Daoy (cell line): ENCODE measurements around the gene ULK3. TPM values are rescaled to one million over a fixed set of nuclear protein-coding genes. Genes with fewer than 3 reads are reported as not detected.

Experiments used
- total RNA-seq: library from RNA; depleted of rRNA; stranded (reverse); fragments of >200 nt; shearing (Covaris generic); gene quantifications from 2 replicates; pipeline ENCODE4 v1.2.3, GENCODE V29; 2014; rRNA removed

The ULK3 gene
- total RNA-seq, 1 experiment from 2014 or later, result 24.3 TPM

Other genes starting within 250 kb of the ULK3 start
- 55.2 and 57.4 TPM in 2 replicates for gene CLK3, start 227.3 kb downstream of the ULK3 start, total RNA-seq
- gene EDC3, start 147.1 kb downstream of the ULK3 start, total RNA-seq, result 4.0 and 5.3 TPM in 2 replicates
- gene CYP1A1, start 117.6 kb downstream of the ULK3 start, total RNA-seq, result 0.92 and 3.8 TPM in 2 replicates
- not detected in 2 replicates for gene CYP1A2, start 94.3 kb downstream of the ULK3 start, total RNA-seq
- 26.9 and 31.4 TPM in 2 replicates for gene CSK, start 61.1 kb downstream of the ULK3 start, total RNA-seq
- gene LMAN1L, start 30.3 kb downstream of the ULK3 start, total RNA-seq, result not detected in 2 replicates
- gene CPLX3, start 16.5 kb downstream of the ULK3 start, total RNA-seq, result not detected in 2 replicates
- 15.9 and 16.8 TPM in 2 replicates for gene SCAMP2, start 30.2 kb upstream of the ULK3 start, total RNA-seq
- gene MPI, start 46.9 kb upstream of the ULK3 start, total RNA-seq, result 31.0 and 38.3 TPM in 2 replicates
- gene FAM219B, start 63.7 kb upstream of the ULK3 start, total RNA-seq, result 14.2 and 19.1 TPM in 2 replicates
- 59.7 and 65.6 TPM in 2 replicates for gene COX5A, start 94.9 kb upstream of the ULK3 start, total RNA-seq
- 2.2 and 3.2 TPM in 2 replicates for gene RPP25, start 113.6 kb upstream of the ULK3 start, total RNA-seq
- gene SCAMP5, start 152.4 kb upstream of the ULK3 start, total RNA-seq, result 1.8 and 7.4 TPM in 2 replicates
- 30.6 and 32.1 TPM in 2 replicates for gene PPCDC, start 180.4 kb upstream of the ULK3 start, total RNA-seq